GM23338 (cell line): Measurements from ENCODE around the gene GLRA1. TPM values are rescaled to one million over a fixed set of nuclear protein-coding genes. Genes with fewer than 3 reads are reported as not detected.

ENCODE experiments used
- ATAC-seq: fragments of 200-7000 bp; cut with Tn5 transposase; 3 replicates; pipeline ENCODE4 v1.9.1; 2020
- DNase-seq: peaks from one replicate; pipeline ENCODE4 v3.0.0-alpha.2; 2015; ENCODE audit warnings: low spot score
- H2AFZ ChIP-seq: fragments of 200-600 bp; sonication (generic); 2 replicates; pipeline ENCODE4 v1.8.0; 2016; ENCODE audit warnings: antibody characterized with exemption, mild to moderate bottlenecking, moderate library complexity
- H3F3A ChIP-seq: fragments of 200-600 bp; sonication (generic); replicated peaks from 2 replicates; pipeline ENCODE4 v1.8.0; 2017; ENCODE audit warnings: antibody characterized with exemption, mixed run types, low read depth
- H3K27ac ChIP-seq: fragments of 200-600 bp; sonication (generic); 2 replicates; pipeline ENCODE4 v1.6.1; 2016; ENCODE audit warnings: low read depth
- H3K27me3 ChIP-seq: fragments of 200-600 bp; sonication (generic); 2 replicates; pipeline ENCODE4 v1.8.0; 2016; ENCODE audit warnings: mild to moderate bottlenecking, mixed run types, moderate library complexity; ENCODE audit not compliant: insufficient read depth
- H3K36me3 ChIP-seq: fragments of 200-600 bp; sonication (generic); 2 replicates; pipeline ENCODE4 v1.8.0; 2016; ENCODE audit warnings: mild to moderate bottlenecking; ENCODE audit not compliant: insufficient read depth
- H3K4me1 ChIP-seq: fragments of 200-600 bp; sonication (generic); 2 replicates; pipeline ENCODE4 v1.8.0; 2016; ENCODE audit warnings: mild to moderate bottlenecking, moderate library complexity; ENCODE audit not compliant: insufficient read depth
- H3K4me2 ChIP-seq: fragments of 200-600 bp; sonication (generic); 2 replicates; pipeline ENCODE4 v1.7.1; 2017; ENCODE audit warnings: mixed run types
- H3K4me3 ChIP-seq: fragments of 200-600 bp; sonication (generic); 2 replicates; pipeline ENCODE4 v1.6.1; 2016; ENCODE audit warnings: mixed run types
- H3K79me2 ChIP-seq: fragments of 200-600 bp; sonication (generic); replicated peaks from 2 replicates; pipeline ENCODE4 v1.8.0; 2017; ENCODE audit warnings: mild to moderate bottlenecking; ENCODE audit not compliant: insufficient read depth
- H3K9me2 ChIP-seq: fragments of 200-600 bp; sonication (generic); 2 replicates; pipeline ENCODE4 v1.8.0; 2017; ENCODE audit not compliant: insufficient read depth
- H4K20me1 ChIP-seq: fragments of 200-600 bp; sonication (generic); replicated peaks from 2 replicates; pipeline ENCODE4 v1.8.0; 2017; ENCODE audit warnings: mild to moderate bottlenecking; ENCODE audit not compliant: insufficient read depth
- H3K27ac Mint-ChIP-seq: 2 replicates; pipeline ENCODE4 v1.8.0; 2020; ENCODE audit warnings: inconsistent platforms, mild to moderate bottlenecking, moderate library complexity, mixed read lengths
- H3K27me3 Mint-ChIP-seq: 3 replicates; pipeline ENCODE4 v1.8.0; 2022; ENCODE audit warnings: low read depth, mild to moderate bottlenecking, moderate library complexity, mixed read lengths, inconsistent platforms; ENCODE audit not compliant: insufficient read depth, poor library complexity
- H3K36me3 Mint-ChIP-seq: 3 replicates; pipeline ENCODE4 v1.8.0; 2021; ENCODE audit warnings: low read depth, mild to moderate bottlenecking, inconsistent platforms, moderate library complexity, mixed read lengths
- H3K4me1 Mint-ChIP-seq: 3 replicates; pipeline ENCODE4 v1.8.0; 2020; ENCODE audit warnings: mild to moderate bottlenecking, inconsistent platforms, mixed read lengths
- H3K4me3 Mint-ChIP-seq: 3 replicates; pipeline ENCODE4 v1.8.0; 2021; ENCODE audit warnings: moderate library complexity, mild to moderate bottlenecking, inconsistent platforms, mixed read lengths
- H3K9me3 Mint-ChIP-seq: 3 replicates; pipeline ENCODE4 v1.8.0; 2020; ENCODE audit warnings: moderate library complexity, mild to moderate bottlenecking, inconsistent platforms, mixed read lengths
- CREB1 ChIP-seq: fragments of 250-450 bp; sonication (Bioruptor Pico); IDR thresholded peaks from 2 replicates; pipeline ENCODE4 v1.5.0; 2020; ENCODE audit warnings: low read depth, mild to moderate bottlenecking, moderate library complexity
- CTCF ChIP-seq, 2 experiments: fragments of 200-600 bp in 1 of 2; sonication (generic) in 1 of 2; conservative IDR thresholded peaks; 2 replicates each; pipeline versions ENCODE4 v1.5.1 to v1.6.1; 2016 to 2017; ENCODE audit warnings: antibody characterized with exemption in 2 of 2, low read depth in 2 of 2, mild to moderate bottlenecking in 2 of 2, moderate library complexity in 1 of 2
- EZH2 ChIP-seq: fragments of 200-600 bp; sonication (generic); IDR thresholded peaks from one replicate; pipeline ENCODE4 v1.8.0; 2017; ENCODE audit warnings: antibody characterized with exemption, mild to moderate bottlenecking, low read depth; ENCODE audit not compliant: unreplicated experiment
- JUNB ChIP-seq: IDR thresholded peaks from one replicate; pipeline ENCODE4 v1.6.1; 2016; ENCODE audit warnings: antibody characterized with exemption; ENCODE audit not compliant: unreplicated experiment
- REST ChIP-seq: IDR thresholded peaks from one replicate; pipeline ENCODE4 v1.6.1; 2018; ENCODE audit warnings: antibody characterized with exemption; ENCODE audit not compliant: unreplicated experiment
- ZNF114 ChIP-seq: fragments of 250-450 bp; sonication (Bioruptor Pico); IDR thresholded peaks from 2 replicates; pipeline ENCODE4 v1.5.0; 2020; ENCODE audit warnings: mild to moderate bottlenecking, moderate library complexity
- ZNF331 ChIP-seq: fragments of 250-450 bp; sonication (Bioruptor Pico); IDR thresholded peaks from 2 replicates; pipeline ENCODE4 v1.5.0; 2020; ENCODE audit warnings: low read depth, mild to moderate bottlenecking, moderate library complexity
- ZNF462 ChIP-seq: fragments of 250-450 bp; sonication (Bioruptor Pico); IDR thresholded peaks from 2 replicates; pipeline ENCODE4 v1.5.0; 2020; ENCODE audit warnings: mild to moderate bottlenecking, moderate library complexity
- polyA plus RNA-seq: library from polyadenylated mRNA; unstranded; fragments of >200 nt; fragmentation: Nextera tagmentation; extraction: Ambion mirVana; gene quantifications from 2 replicates; pipeline ENCODE4 v1.2.1, GENCODE V29; 2016
- total RNA-seq: library from RNA; depleted of rRNA; stranded (reverse); fragments of >200 nt; shearing (Covaris generic); gene quantifications from 2 replicates; pipeline ENCODE4 v1.2.3, GENCODE V29; 2014

Gene GLRA1
- total and polyA plus RNA-seq, 2 experiments from 2014 or later = not detected

- TF ChIP-seq ZNF462 = no peak
- TF ChIP-seq REST = no peak
Measured at GRCh38 chr5:151947931-151948608, 23.4 kb upstream of the GLRA1 start (continued).

- Mint-ChIP-seq H3K27ac (no peak overlapping the region), H3K27me3 (no peaks in the 10 kb centered on the region), H3K36me3 (no peaks in the 10 kb centered on the region), H3K9me3 (peaks cover 7% of the 10 kb centered on the region), H3K4me1 (no peaks in the 10 kb centered on the region), H3K4me3 (no peak overlapping the region)
- no peak overlapping the region for H3K4me3 ChIP-seq
- H3K36me3 ChIP-seq = no peaks in the 10 kb centered on the region
- H3K4me2 ChIP-seq = no peak overlapping the region
- no peak overlapping the region for H3K27ac ChIP-seq
- H3K79me2 ChIP-seq = no peaks in the 10 kb centered on the region
- no peak overlapping the region for H2AFZ ChIP-seq
- ATAC-seq (no peak), DNase-seq (no peak)
- H3K27me3 ChIP-seq = no peaks in the 10 kb centered on the region
- H3K9me2 ChIP-seq = 0 out of 2 replicates have a peak, but pooled peaks cover 8% of the 10 kb centered on the region
- no peaks in the 10 kb centered on the region for H3F3A ChIP-seq
- no peaks in the 10 kb centered on the region for H4K20me1 ChIP-seq
- H3K4me1 ChIP-seq = no peaks in the 10 kb centered on the region
- TF ChIP-seq CREB1 (CRISPR knock-in tag) = no peak
- no peak for TF ChIP-seq JUNB
- TF ChIP-seq REST = no peak
- TF ChIP-seq CTCF (conservative IDR thresholded peaks at IDR 0.05; ENCODE audit: low read depth in 2 of 2) = no peak
- no peak for TF ChIP-seq EZH2
- no peak for TF ChIP-seq ZNF114 (CRISPR knock-in tag)
- no peak for TF ChIP-seq ZNF331 (CRISPR knock-in tag)
Measured at GRCh38 chr5:151937851-151938250, 13.2 kb upstream of the GLRA1 start.
